ENCODE data around the gene IPO13.

Gene IPO13

GRCh38 chr1:43935711-43936427, 10.9 kb upstream of the IPO13 start:
- Histone ChIP-seq H3K27ac (no peak overlapping the region), H3K27me3 (peaks cover 72% of the 10 kb centered on the region), H3K36me3 (no peaks in the 10 kb centered on the region), H3K4me1 (ENCODE audit: control insufficient read depth in 1 of 2, insufficient read depth in 1 of 2, low read depth in 1 of 2, low read length in 1 of 2) (peaks cover 14 to 27% of the 10 kb centered on the region in 2 experiments), H3K4me3 (ENCODE audit: low read depth in 1 of 2, low read length in 1 of 2) (no peak overlapping the region), H3K9me3 (no peaks in the 10 kb centered on the region)
- TF ChIP-seq CTCF (IDR thresholded peaks at IDR 0.05), result no peak

- peaks cover 14 to 27% of the 10 kb centered on the region in 2 experiments for H3K4me1 ChIP-seq (ENCODE audit: control insufficient read depth in 1 of 2, insufficient read depth in 1 of 2, low read depth in 1 of 2, low read length in 1 of 2)
- no peak for TF ChIP-seq CTCF (IDR thresholded peaks at IDR 0.05)
- peaks cover 72% of the 10 kb centered on the region for H3K27me3 ChIP-seq
- no peak overlapping the region for H3K4me3 ChIP-seq (ENCODE audit: low read depth in 1 of 2, low read length in 1 of 2)
- H3K36me3 ChIP-seq, result no peaks in the 10 kb centered on the region
- H3K27ac ChIP-seq, result no peak overlapping the region
- no peaks in the 10 kb centered on the region for H3K9me3 ChIP-seq
These were observed 10.2 kb upstream of the IPO13 start for GRCh38 chr1:43936431-43937151.

- Histone ChIP-seq H3K4me1 (ENCODE audit: control insufficient read depth in 1 of 2, insufficient read depth in 1 of 2, low read depth in 1 of 2, low read length in 1 of 2) (peaks cover 14 to 27% of the 10 kb centered on the region in 2 experiments), H3K9me3 (no peaks in the 10 kb centered on the region), H3K36me3 (no peaks in the 10 kb centered on the region), H3K27me3 (peaks cover 66% of the 10 kb centered on the region), H3K4me3 (ENCODE audit: low read depth in 1 of 2, low read length in 1 of 2) (no peak overlapping the region), H3K27ac (no peak overlapping the region)
- TF ChIP-seq CTCF (IDR thresholded peaks at IDR 0.05), result no peak
These were observed 9.4 kb upstream of the IPO13 start for GRCh38 chr1:43937179-43937865.

- TF ChIP-seq CTCF (IDR thresholded peaks at IDR 0.05), result no peak
These were observed 8.4 kb upstream of the IPO13 start for GRCh38 chr1:43938383-43938782.

GRCh38 chr1:43938892-43939587, 7.7 kb upstream of the IPO13 start:
- Histone ChIP-seq H3K27me3 (peaks cover 49% of the 10 kb centered on the region), H3K36me3 (no peaks in the 10 kb centered on the region), H3K27ac (no peak overlapping the region), H3K4me3 (ENCODE audit: low read depth in 1 of 2, low read length in 1 of 2) (no peak overlapping the region), H3K4me1 (ENCODE audit: control insufficient read depth in 1 of 2, insufficient read depth in 1 of 2, low read depth in 1 of 2, low read length in 1 of 2) (peaks cover 7 to 17% of the 10 kb centered on the region in 2 experiments), H3K9me3 (no peaks in the 10 kb centered on the region)
- no peak for TF ChIP-seq CTCF (IDR thresholded peaks at IDR 0.05)

More at GRCh38 chr1:43938383-43938782, 8.4 kb upstream of the IPO13 start:
- no peak overlapping the region for H3K27ac ChIP-seq
- H3K4me1 ChIP-seq (ENCODE audit: control insufficient read depth in 1 of 2, insufficient read depth in 1 of 2, low read depth in 1 of 2, low read length in 1 of 2), result peaks cover 13 to 24% of the 10 kb centered on the region in 2 experiments
- H3K9me3 ChIP-seq, result no peaks in the 10 kb centered on the region
- H3K27me3 ChIP-seq, result peaks cover 56% of the 10 kb centered on the region
- no peak overlapping the region for H3K4me3 ChIP-seq (ENCODE audit: low read depth in 1 of 2, low read length in 1 of 2)
- H3K36me3 ChIP-seq, result no peaks in the 10 kb centered on the region

Measured in neutrophil (primary cell).